Sigmoid colon (tissue), 7 donors: ENCODE results near the gene GADL1. TPM values are rescaled to one million over a fixed set of nuclear protein-coding genes. Genes with fewer than 3 reads are reported as not detected.

ENCODE experiments used
- DNase-seq: peaks from one replicate; pipeline ENCODE4 v3.0.0-alpha.2; 2019
- H3K27ac ChIP-seq, 4 donors: fragments of 200-600 bp; sonication (generic); one replicate each; pipeline ENCODE4 v1.5.1; 2016 to 2019; ENCODE audit warnings: mild to moderate bottlenecking in 1 of 4
- H3K27me3 ChIP-seq, 3 donors: fragments of 200-600 bp; sonication (generic); one replicate each; pipeline ENCODE4 v1.5.1; 2019; ENCODE audit warnings: mild to moderate bottlenecking in 1 of 3
- H3K36me3 ChIP-seq, 4 donors: fragments of 200-600 bp; sonication (generic); one replicate each; pipeline ENCODE4 v1.5.1; 2016 to 2019
- H3K4me1 ChIP-seq, 4 donors: fragments of 200-600 bp; sonication (generic); one replicate each; pipeline ENCODE4 v1.5.1; 2017 to 2019
- H3K4me3 ChIP-seq, 4 donors: fragments of 200-600 bp; sonication (generic); one replicate each; pipeline ENCODE4 v1.5.1; 2017 to 2019; ENCODE audit warnings: mild to moderate bottlenecking in 2 of 4, moderate library complexity in 1 of 4
- H3K9me3 ChIP-seq, 4 donors: fragments of 200-600 bp in 3 of 4; sonication (generic) in 3 of 4; one replicate each; pipeline versions ENCODE4 v1.5.1 to v1.6.1; 2013 to 2019
- CTCF ChIP-seq, 4 experiments: fragments of 450-650 bp in 3 of 4; fragments of 200-600 bp in 1 of 4; IDR thresholded peaks; one replicate each; pipeline ENCODE4 v1.5.1; 2016 to 2019; ENCODE audit warnings: antibody characterized with exemption in 4 of 4, mild to moderate bottlenecking in 3 of 4, moderate library complexity in 2 of 4
- EP300 ChIP-seq, 4 donors: sonication (generic); formaldehyde crosslinking; IDR thresholded peaks; one replicate each; pipeline ENCODE4 v1.6.1; 2017; ENCODE audit warnings: antibody characterized with exemption in 4 of 4
- POLR2A ChIP-seq, 2 donors: fragments of 450-650 bp; IDR thresholded peaks; one replicate each; pipeline ENCODE4 v1.6.1; 2016; ENCODE audit warnings: antibody characterized with exemption in 2 of 2, mild to moderate bottlenecking in 2 of 2, moderate library complexity in 2 of 2
- POLR2AphosphoS5 ChIP-seq, 4 donors: sonication (generic); formaldehyde crosslinking; IDR thresholded peaks; one replicate each; pipeline ENCODE4 v1.6.1; 2017; ENCODE audit warnings: antibody characterized with exemption in 4 of 4
- WGBS, 2 donors: extraction: QIAGEN DNeasy Blood & Tissue Kit; methylation state at CpG; one replicate each; pipeline ENCODE4 v1.1.7; 2013; 5-methylcytosine and 5-hydroxymethylcytosine counted together
- intact Hi-C: fragments of 100-400 bp; cut with DNase I; formaldehyde crosslinking; loops from one replicate; pipeline ENCODE4 v1.15.1; 2023
- polyA plus RNA-seq, 3 donors: library from polyadenylated mRNA; stranded (reverse); fragments of 200-250 nt; gene quantifications; one replicate each; pipeline ENCODE4 v1.2.3, GENCODE V29; 2013
- total RNA-seq, 4 donors: library from RNA; depleted of rRNA; stranded (reverse); fragments of >200 nt; gene quantifications; one replicate each; pipeline ENCODE4 v1.1.0, GENCODE V29; 2016
- donor health status: healthy with polysubstance abuse.
- donor health status: Bipolar disorder and iron deficiency.
- donor health status: healthy.

Gene GADL1
- total and polyA plus RNA-seq, 7 donors, result not detected

GRCh38 chr3:30693470-30694120 is 200.9 kb downstream of the GADL1 start:
- H3K4me1 ChIP-seq, result peaks cover 0 to 74% (median 62%) of the 10 kb centered on the region in 4 donors
- no peaks in the 10 kb centered on the region for H3K9me3 ChIP-seq
- peak overlapping the region; percentile 72 to 83 (median 75) for H3K27ac ChIP-seq
- no peak overlapping the region for H3K4me3 ChIP-seq
- intact Hi-C loops, result loop anchor here (2.0 to 5.0 kb wide), 5 partner anchors 175 to 651 kb away; no protein-coding TSS in a partner anchor
- no peaks in the 10 kb centered on the region for H3K27me3 ChIP-seq
- peak; percentile 72 for DNase-seq
- TF ChIP-seq POLR2AphosphoS5 (IDR thresholded peaks at IDR 0.05) (peak in 3 of 4 donors; percentile 19 to 51 (median 43)), EP300 (IDR thresholded peaks at IDR 0.05) (no peak), POLR2A (IDR thresholded peaks at IDR 0.05) (no peak), CTCF (IDR thresholded peaks at IDR 0.05) (peak; percentile 79 to 88 (median 82))
- H3K36me3 ChIP-seq, result peaks cover 0 to 76% (median 4%) of the 10 kb centered on the region in 4 donors
- 1 to 4% methylated on average over 2 of the region's 2 CpGs for WGBS, 2 donors

DNA sequence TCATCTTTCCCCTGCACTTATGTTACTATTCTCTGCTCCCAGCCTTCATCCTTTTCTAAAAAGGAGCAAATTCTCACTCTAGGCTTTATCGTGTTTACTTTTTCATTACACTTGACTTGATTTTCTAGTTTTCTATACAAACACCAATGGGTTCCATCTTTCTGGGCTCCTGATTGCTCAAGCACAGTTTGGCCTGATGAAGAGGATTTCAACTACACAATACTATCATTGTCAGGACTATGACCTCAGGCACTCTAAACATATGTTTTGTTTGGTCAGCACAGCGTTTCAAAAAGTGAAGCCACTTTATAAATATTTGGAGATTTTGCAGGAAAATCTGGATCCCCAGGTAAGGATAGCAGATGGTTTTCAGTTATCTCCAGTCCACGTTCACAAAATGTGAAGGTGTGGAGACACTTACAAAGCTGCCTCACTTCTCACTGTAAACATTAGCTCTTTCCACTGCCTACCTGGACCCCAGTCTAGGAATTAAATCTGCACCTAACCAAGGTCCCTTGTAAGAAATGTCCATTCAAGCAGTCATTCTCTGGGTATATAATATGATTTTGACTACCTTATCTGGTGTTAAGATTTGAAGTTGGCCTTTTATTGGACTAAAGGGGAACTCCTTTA is 201.8 kb downstream of the GADL1 start:
- H3K4me1 ChIP-seq, result peaks cover 0 to 84% (median 72%) of the 10 kb centered on the region in 4 donors
- H3K27me3 ChIP-seq, result no peaks in the 10 kb centered on the region
- no peak for DNase-seq
- no peaks in the 10 kb centered on the region for H3K9me3 ChIP-seq
- H3K36me3 ChIP-seq, result peaks cover 0 to 80% (median 9%) of the 10 kb centered on the region in 4 donors
- intact Hi-C loops, result loop anchor here (1.0 to 5.0 kb wide), 6 partner anchors 86 to 650 kb away; partner anchors contain the start of gene TGFBR2
- peak overlapping the region; percentile 72 to 83 (median 75) for H3K27ac ChIP-seq
- TF ChIP-seq CTCF (IDR thresholded peaks at IDR 0.05), result no peak
- TF ChIP-seq POLR2A (IDR thresholded peaks at IDR 0.05), result no peak
- TF ChIP-seq POLR2AphosphoS5 (IDR thresholded peaks at IDR 0.05), result no peak
- TF ChIP-seq EP300 (IDR thresholded peaks at IDR 0.05), result no peak
- 55 to 79% methylated on average over 3 of the region's 3 CpGs for WGBS, 2 donors
- no peak overlapping the region for H3K4me3 ChIP-seq

- TF ChIP-seq EP300 (IDR thresholded peaks at IDR 0.05) (no peak), POLR2AphosphoS5 (IDR thresholded peaks at IDR 0.05) (peak in 1 of 4 donors; percentile 14)
- Histone ChIP-seq H3K4me1 (peaks cover 0 to 90% (median 79%) of the 10 kb centered on the region in 4 donors), H3K27ac (peak overlapping the region; percentile 72 to 83 (median 75)), H3K36me3 (peaks cover 0 to 85% (median 13%) of the 10 kb centered on the region in 4 donors), H3K9me3 (no peaks in the 10 kb centered on the region), H3K27me3 (no peaks in the 10 kb centered on the region), H3K4me3 (no peak overlapping the region)
- intact Hi-C loops, result loop anchor here (1.0 to 5.0 kb wide), 6 partner anchors 86 to 650 kb away; partner anchors contain the start of gene TGFBR2
- 95% methylated on average over 1 of the region's 1 CpG for WGBS, 2 donors
- DNase-seq, result no peak
Measured at GRCh38 chr3:30691944-30692343, 202.5 kb downstream of the GADL1 start.

DNA sequence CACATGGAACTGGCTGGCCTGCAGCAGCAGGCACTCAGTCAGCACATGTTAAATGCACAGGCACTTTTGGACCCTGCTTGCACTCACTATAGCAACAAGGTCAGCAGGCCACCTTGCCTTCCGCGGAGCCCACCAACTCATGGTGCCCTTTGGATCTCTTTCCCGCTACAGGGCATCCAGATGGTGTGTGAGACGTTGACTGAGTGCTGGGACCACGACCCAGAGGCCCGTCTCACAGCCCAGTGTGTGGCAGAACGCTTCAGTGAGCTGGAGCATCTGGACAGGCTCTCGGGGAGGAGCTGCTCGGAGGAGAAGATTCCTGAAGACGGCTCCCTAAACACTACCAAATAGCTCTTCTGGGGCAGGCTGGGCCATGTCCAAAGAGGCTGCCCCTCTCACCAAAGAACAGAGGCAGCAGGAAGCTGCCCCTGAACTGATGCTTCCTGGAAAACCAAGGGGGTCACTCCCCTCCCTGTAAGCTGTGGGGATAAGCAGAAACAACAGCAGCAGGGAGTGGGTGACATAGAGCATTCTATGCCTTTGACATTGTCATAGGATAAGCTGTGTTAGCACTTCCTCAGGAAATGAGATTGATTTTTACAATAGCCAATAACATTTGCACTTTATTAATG is 203.1 kb downstream of the GADL1 start:
- intact Hi-C loops, result loop anchor here (5.0 kb wide), 4 partner anchors 194 to 649 kb away; no protein-coding TSS in a partner anchor
- DNase-seq, result no peak
- Histone ChIP-seq H3K4me1 (peaks cover 0 to 90% (median 80%) of the 10 kb centered on the region in 4 donors), H3K9me3 (no peaks in the 10 kb centered on the region), H3K36me3 (peaks cover 0 to 83% (median 14%) of the 10 kb centered on the region in 4 donors), H3K27ac (peak overlapping the region; percentile 72 to 83 (median 75)), H3K4me3 (no peak overlapping the region), H3K27me3 (no peaks in the 10 kb centered on the region)
- 82 to 90% methylated on average over 10 of the region's 10 CpGs for WGBS, 2 donors
- TF ChIP-seq CTCF (IDR thresholded peaks at IDR 0.05) (no peak), POLR2AphosphoS5 (IDR thresholded peaks at IDR 0.05) (no peak), POLR2A (IDR thresholded peaks at IDR 0.05) (no peak), EP300 (IDR thresholded peaks at IDR 0.05) (no peak)
